IMR-90 (cell line): Measurements from ENCODE around the gene RFX3. TPM values are rescaled to one million over a fixed set of nuclear protein-coding genes. Genes with fewer than 3 reads are reported as not detected.

ENCODE experiments used
- ATAC-seq: fragments of 200-7000 bp; cut with Tn5 transposase; 2 replicates; pipeline ENCODE4 v1.9.1; 2020; ENCODE audit warnings: low read depth, mild to moderate bottlenecking, moderate library complexity
- BruUV-seq: library from RNA; stranded (reverse); fragments of 400-500 nt; replicated peaks from 2 replicates; lab custom pipeline; 2021; lab: Mats Ljungman, UMichigan
- CTCF ChIA-PET: fragments of 300-600 bp; formaldehyde crosslinking; extraction: SDS; loops from one replicate; lab custom pipeline; 2021; ENCODE audit warnings: antibody characterized with exemption; lab: Yijun Ruan, JAX
- POLR2A ChIA-PET: fragments of 300-600 bp; sonication (Branson Sonifier 250); formaldehyde crosslinking; loops from one replicate; lab custom pipeline; 2022; ENCODE audit warnings: antibody characterized with exemption; ENCODE audit not compliant: unreplicated experiment; lab: Charles Lee
- DNase-seq: peaks from one replicate; pipeline ENCODE4 v3.0.0; 2013
- H2AFZ ChIP-seq: replicated peaks from 2 replicates; pipeline ENCODE3; 2013; ENCODE audit warnings: low read length, mild to moderate bottlenecking; ENCODE audit not compliant: poor library complexity
- H2AK5ac ChIP-seq: 2 replicates; pipeline ENCODE4 v1.6.1; 2013; ENCODE audit warnings: low read depth, low read length, inconsistent platforms
- H2AK9ac ChIP-seq: replicated peaks from 2 replicates; pipeline ENCODE3; 2013; ENCODE audit warnings: mild to moderate bottlenecking, low read depth, low read length, moderate library complexity; ENCODE audit not compliant: poor library complexity
- H2BK120ac ChIP-seq: 2 replicates; pipeline ENCODE4 v1.6.1; 2013; ENCODE audit warnings: low read depth, low read length, inconsistent platforms
- H2BK15ac ChIP-seq: 3 replicates; pipeline ENCODE4 v1.6.1; 2013; ENCODE audit warnings: low read depth, low read length, inconsistent platforms
- H2BK20ac ChIP-seq: 2 replicates; pipeline ENCODE4 v1.6.1; 2013; ENCODE audit warnings: low read depth, mild to moderate bottlenecking, inconsistent platforms, low read length, moderate library complexity
- H2BK5ac ChIP-seq: 2 replicates; pipeline ENCODE4 v1.6.1; 2013; ENCODE audit warnings: mild to moderate bottlenecking, low read depth, low read length, inconsistent platforms; ENCODE audit not compliant: poor library complexity, severe bottlenecking
- H3K14ac ChIP-seq: replicated peaks from 2 replicates; pipeline ENCODE4 v1.6.1; 2013; ENCODE audit warnings: low read depth, low read length, inconsistent platforms
- H3K18ac ChIP-seq: 2 replicates; pipeline ENCODE4 v1.6.1; 2013; ENCODE audit warnings: low read depth, low read length, control low read depth
- H3K23ac ChIP-seq: 2 replicates; pipeline ENCODE4 v1.6.1; 2013; ENCODE audit warnings: low read depth, low read length, inconsistent platforms
- H3K27ac ChIP-seq: 2 replicates; pipeline ENCODE4 v1.5.1; 2013; ENCODE audit warnings: mild to moderate bottlenecking, control low read depth, low read length; ENCODE audit not compliant: insufficient read depth
- H3K27me3 ChIP-seq: 2 replicates; pipeline ENCODE4 v1.6.1; 2013; ENCODE audit warnings: low read length; ENCODE audit not compliant: control insufficient read depth, insufficient read depth
- H3K36me3 ChIP-seq: 2 replicates; pipeline ENCODE4 v1.6.1; 2013; ENCODE audit warnings: low read length, mixed read lengths; ENCODE audit not compliant: control insufficient read depth, insufficient read depth
- H3K4ac ChIP-seq: 2 replicates; pipeline ENCODE4 v1.6.1; 2013; ENCODE audit warnings: low read depth, low read length, inconsistent platforms
- H3K4me1 ChIP-seq: 2 replicates; pipeline ENCODE4 v1.6.1; 2013; ENCODE audit warnings: low read length, mixed read lengths; ENCODE audit not compliant: control insufficient read depth, insufficient read depth
- H3K4me2 ChIP-seq: 2 replicates; pipeline ENCODE4 v1.6.1; 2013; ENCODE audit warnings: low read depth, mild to moderate bottlenecking, control low read depth, low read length, moderate library complexity
- H3K4me3 ChIP-seq: 2 replicates; pipeline ENCODE4 v1.5.1; 2013; ENCODE audit warnings: low read depth, mild to moderate bottlenecking, control low read depth, low read length, moderate library complexity; ENCODE audit not compliant: insufficient read depth
- H3K56ac ChIP-seq: 2 replicates; pipeline ENCODE4 v1.6.1; 2013; ENCODE audit warnings: low read length, inconsistent platforms; ENCODE audit not compliant: insufficient read depth; ENCODE audit errors: extremely low read depth
- H3K79me1 ChIP-seq, 2 experiments: 2 replicates each; pipeline ENCODE4 v1.6.1; 2013; ENCODE audit warnings: low read length in 2 of 2, inconsistent platforms in 1 of 2, low read depth in 1 of 2
- H3K9ac ChIP-seq: 2 replicates; pipeline ENCODE4 v1.6.1; 2013; ENCODE audit warnings: low read depth, low read length, control low read depth
- H3K9me1 ChIP-seq: 2 replicates; pipeline ENCODE4 v1.6.1; 2013; ENCODE audit warnings: low read length, inconsistent platforms; ENCODE audit not compliant: insufficient read depth
- H3K9me3 ChIP-seq: 2 replicates; pipeline ENCODE4 v1.6.1; 2013; ENCODE audit warnings: low read length; ENCODE audit not compliant: control insufficient read depth, insufficient read depth
- H4K20me1 ChIP-seq: 2 replicates; pipeline ENCODE4 v1.6.1; 2013; ENCODE audit warnings: low read length, inconsistent platforms; ENCODE audit not compliant: insufficient read depth
- H4K5ac ChIP-seq: 2 replicates; pipeline ENCODE4 v1.6.1; 2013; ENCODE audit warnings: mild to moderate bottlenecking, low read depth, low read length, control low read depth
- H4K8ac ChIP-seq, 2 experiments: 2 replicates each; pipeline ENCODE4 v1.6.1; 2013; ENCODE audit warnings: low read depth in 2 of 2, low read length in 2 of 2, control low read depth in 1 of 2, inconsistent platforms in 1 of 2
- H4K91ac ChIP-seq: 2 replicates; pipeline ENCODE4 v1.6.1; 2013; ENCODE audit warnings: low read depth, low read length, inconsistent platforms; ENCODE audit not compliant: insufficient read depth
- CEBPB ChIP-seq: IDR thresholded peaks from 2 replicates; pipeline ENCODE4 v1.6.1; 2012; ENCODE audit warnings: low read depth, low read length, improper control_type of control experiment
- CHD1 ChIP-seq: IDR thresholded peaks from 2 replicates; pipeline ENCODE4 v1.6.1; 2012; ENCODE audit warnings: low read depth, low read length, improper control_type of control experiment
- FOS ChIP-seq: fragments of 150-350 bp; IDR thresholded peaks from 2 replicates; pipeline ENCODE4 v1.6.1; 2016; ENCODE audit warnings: low read depth, low read length
- MAFK ChIP-seq: IDR thresholded peaks from 2 replicates; pipeline ENCODE4 v1.6.1; 2012; ENCODE audit warnings: low read depth, low read length, improper control_type of control experiment
- RAD21 ChIP-seq: IDR thresholded peaks from 2 replicates; pipeline ENCODE4 v1.6.1; 2012; ENCODE audit warnings: low read length, improper control_type of control experiment
- RCOR1 ChIP-seq: IDR thresholded peaks from 2 replicates; pipeline ENCODE4 v1.6.1; 2012; ENCODE audit warnings: mild to moderate bottlenecking, low read length, improper control_type of control experiment; ENCODE audit not compliant: insufficient replicate concordance
- RFX5 ChIP-seq: IDR thresholded peaks from 2 replicates; pipeline ENCODE4 v1.8.0; 2012; ENCODE audit warnings: low read depth, mild to moderate bottlenecking, low read length, moderate library complexity
- SMC3 ChIP-seq: fragments of 150-350 bp; IDR thresholded peaks from 2 replicates; pipeline ENCODE4 v1.6.1; 2016; ENCODE audit warnings: low read depth, mild to moderate bottlenecking, antibody characterized with exemption, low read length, moderate library complexity
- USF2 ChIP-seq: fragments of 150-350 bp; IDR thresholded peaks from 2 replicates; pipeline ENCODE4 v1.6.1; 2017; ENCODE audit warnings: mild to moderate bottlenecking, antibody characterized with exemption, low read length, low read depth
- WGBS, 2 experiments: methylation state at CpG; one replicate each; pipeline versions ENCODE4 v1.1.5 to v1.1.7; 2013; ENCODE audit warnings: missing lambda C conversion rate in 2 of 2; ENCODE audit not compliant: insufficient read length in 1 of 2; ENCODE audit errors: extremely low coverage in 2 of 2; 5-methylcytosine and 5-hydroxymethylcytosine counted together
- dilution Hi-C: fragments of 300-500 bp; cut with HindIII; formaldehyde crosslinking; loops from one replicate; pipeline ENCODE4 v1.14.3; 2018; ENCODE audit warnings: low sequenced_read_pairs; ENCODE audit not compliant: unreplicated experiment
- in situ Hi-C: fragments of 300-500 bp; cut with MboI; formaldehyde crosslinking; loops from 3 replicates; pipeline ENCODE4 v1.14.3; 2019; ENCODE audit warnings: low sequenced_read_pairs, inconsistent platforms, mixed read lengths
- intact Hi-C: fragments of 100-400 bp; cut with micrococcal nuclease; formaldehyde crosslinking; loops from 2 replicates; pipeline ENCODE4 v1.10.0; 2022
- polyA plus RNA-seq, 3 experiments: library from polyadenylated mRNA; depleted of rRNA; stranded (reverse); fragments of >200 nt; gene quantifications; 2 replicates each; pipeline ENCODE4 v1.2.3, GENCODE V29; 2012; ENCODE audit warnings: low replicate concordance in 1 of 3
- total RNA-seq: library from RNA; depleted of rRNA; stranded (reverse); fragments of >200 nt; gene quantifications from 2 replicates; pipeline ENCODE4 v1.2.3, GENCODE V29; 2012

Gene RFX3
- total and polyA plus RNA-seq, 2 of the 4 experiments (the other 2 are of a cell fraction), result 1.7 to 2.7 TPM

DNA sequence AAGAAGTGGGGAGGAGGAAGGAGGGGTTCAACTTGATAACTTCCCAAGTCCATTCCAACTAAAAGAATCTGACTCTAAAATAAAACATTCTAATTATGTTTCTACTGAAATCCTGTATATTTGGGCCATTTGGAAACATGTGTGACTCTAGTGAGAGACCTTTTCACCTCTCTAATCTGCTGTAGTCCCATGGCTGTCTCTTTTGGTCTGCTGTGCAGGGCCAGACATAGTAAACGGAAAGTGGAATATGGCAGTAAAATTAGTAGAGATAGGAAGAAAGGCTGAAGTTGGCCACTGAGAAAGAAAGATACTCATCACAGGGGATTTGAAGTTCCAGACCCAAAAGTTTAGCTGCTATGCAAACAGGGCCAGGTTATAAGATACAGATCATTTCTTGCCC lies 15.9 kb downstream of the RFX3 start:
- no peaks in the 10 kb centered on the region for H4K20me1 ChIP-seq
- H3K4ac ChIP-seq, result no peak overlapping the region
- no peak overlapping the region for H4K91ac ChIP-seq
- H3K9me1 ChIP-seq, result no peaks in the 10 kb centered on the region
- 0 out of 4 replicates have a peak overlapping the region, but pooled peaks of 1 of the 2 experiments have one; percentile 55 for H4K8ac ChIP-seq
- H3K18ac ChIP-seq, result peak overlapping the region; percentile 74; the same call in 1 of the 2 replicates
- POLR2A ChIA-PET, result no interaction called here
- H2BK15ac ChIP-seq, result no peak overlapping the region
- H3K14ac ChIP-seq, result peak overlapping the region; percentile 41; the same call in 1 of the 2 replicates
- dilution Hi-C loops (no loop called here), in situ Hi-C loops (no loop called here), intact Hi-C loops (loop anchor here (5.0 kb wide), 1 partner anchor 653 kb away; no protein-coding TSS in a partner anchor)
- TF ChIP-seq SMC3 (no peak), RFX5 (no peak), CHD1 (no peak), RAD21 (no peak), FOS (no peak), CEBPB (no peak), USF2 (no peak), MAFK (no peak), RCOR1 (no peak)
- H3K36me3 ChIP-seq, result no peaks in the 10 kb centered on the region
- ATAC-seq (no peak), DNase-seq (no peak)
- no CpG with 5 or more reads among the region's 1 CpG for WGBS, 2 experiments
- H2BK120ac ChIP-seq, result peak overlapping the region; percentile 72
- no peaks in the 10 kb centered on the region for H3K27me3 ChIP-seq
- no peak overlapping the region for H2AFZ ChIP-seq
- H3K4me3 ChIP-seq, result no peak overlapping the region
- no peak overlapping the region for H2AK9ac ChIP-seq
- no TSS peak for BruUV-seq
- H3K9me3 ChIP-seq, result no peaks in the 10 kb centered on the region
- H3K56ac ChIP-seq, result no peak overlapping the region
- 0 out of 2 replicates have a peak overlapping the region, but pooled peaks have one; percentile 35 for H2BK20ac ChIP-seq
- no peak overlapping the region; the same call in 1 of the 2 replicates for H4K5ac ChIP-seq
- no peak overlapping the region for H3K27ac ChIP-seq
- no peak overlapping the region; the same call in 1 of the 2 replicates for H2AK5ac ChIP-seq
- H3K9ac ChIP-seq, result no peak overlapping the region
- H2BK5ac ChIP-seq, result peak overlapping the region; percentile 19
- H3K4me2 ChIP-seq, result no peak overlapping the region
- CTCF ChIA-PET, result no interaction called here
- H3K4me1 ChIP-seq, result no peaks in the 10 kb centered on the region
- peaks cover 0 to 7% of the 10 kb centered on the region in 2 experiments; a peak in 3 of 4 replicates for H3K79me1 ChIP-seq
- no peak overlapping the region; the same call in none of the 2 replicates for H3K23ac ChIP-seq
